Kidney epithelial cell (primary cell): ENCODE results near the gene PIAS1. TPM values are rescaled to one million over a fixed set of nuclear protein-coding genes. Genes with fewer than 3 reads are reported as not detected.
"Not testable (repeated sequence)": the region's sequence is repeated elsewhere in the genome, so short reads cannot be mapped to it uniquely, and the experiment has no call there.

ENCODE experiments used
- DNase-seq: peaks from one replicate; pipeline ENCODE4 v3.0.0-alpha.2; 2010; ENCODE audit warnings: low read depth
- H3K27me3 ChIP-seq: 2 replicates; pipeline ENCODE4 v1.6.0; 2011; ENCODE audit warnings: low read length; ENCODE audit not compliant: control insufficient read depth, insufficient read depth
- H3K36me3 ChIP-seq: 2 replicates; pipeline ENCODE4 v1.5.1; 2011; ENCODE audit warnings: low read length; ENCODE audit not compliant: control insufficient read depth, insufficient read depth
- H3K4me3 ChIP-seq: 2 replicates; pipeline ENCODE4 v1.5.1; 2011; ENCODE audit warnings: low read depth, mild to moderate bottlenecking, control low read depth, low read length
- CTCF ChIP-seq: IDR thresholded peaks from 2 replicates; pipeline ENCODE4 v1.5.1; 2011; ENCODE audit warnings: mild to moderate bottlenecking, moderate library complexity, low read length, control low read depth, inconsistent platforms; ENCODE audit not compliant: insufficient read depth, poor library complexity, severe bottlenecking
- total RNA-seq: library from RNA; depleted of rRNA; stranded (reverse); fragments of >200 nt; gene quantifications from 2 replicates; pipeline ENCODE4 v1.2.3, GENCODE V29; 2015

The PIAS1 gene
- total RNA-seq, 1 donor from 2014 or later, result 8.6 TPM

DNA sequence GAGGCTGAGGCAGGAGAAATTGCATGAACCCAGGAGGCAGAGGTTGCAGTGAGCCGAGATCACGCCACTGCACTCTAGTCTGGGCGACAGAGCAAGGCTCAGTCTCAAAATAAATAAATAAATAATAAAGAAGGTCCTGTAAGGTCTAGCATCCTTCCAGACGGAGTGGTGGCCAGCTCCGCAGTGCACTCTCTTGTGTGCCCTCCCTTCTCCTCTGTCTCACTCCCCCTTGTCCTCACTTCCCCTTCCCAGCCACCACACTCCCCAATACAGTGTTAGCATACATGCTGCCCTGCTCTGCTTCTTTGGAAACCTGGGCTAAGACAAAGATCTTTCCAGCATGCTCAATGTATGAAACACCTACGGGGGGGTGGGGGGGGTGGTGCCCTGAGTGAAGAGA, 178.8 kb downstream of the PIAS1 start:
- H3K36me3 ChIP-seq, result no peaks in the 10 kb centered on the region
- TF ChIP-seq CTCF, result no peak
- no peak overlapping the region for H3K4me3 ChIP-seq
- H3K27me3 ChIP-seq, result no peaks in the 10 kb centered on the region
- DNase-seq, result no peak

- Histone ChIP-seq H3K4me3 (no peak overlapping the region), H3K36me3 (no peaks in the 10 kb centered on the region), H3K27me3 (no peaks in the 10 kb centered on the region)
- no peak for TF ChIP-seq CTCF
- DNase-seq, result no peak
These were observed 179.9 kb downstream of the PIAS1 start for GRCh38 chr15:68234060-68234459.

- not testable (repeated sequence) for DNase-seq, H3K4me3 ChIP-seq, H3K36me3 ChIP-seq, H3K27me3 ChIP-seq
These were observed 180.4 kb downstream of the PIAS1 start for GRCh38 chr15:68234520-68234919.

GRCh38 chr15:68235022-68235421, 180.9 kb downstream of the PIAS1 start:
- no peak for DNase-seq
- no peak for TF ChIP-seq CTCF
- no peaks in the 10 kb centered on the region for H3K36me3 ChIP-seq
- H3K27me3 ChIP-seq, result no peaks in the 10 kb centered on the region
- no peak overlapping the region for H3K4me3 ChIP-seq

DNA sequence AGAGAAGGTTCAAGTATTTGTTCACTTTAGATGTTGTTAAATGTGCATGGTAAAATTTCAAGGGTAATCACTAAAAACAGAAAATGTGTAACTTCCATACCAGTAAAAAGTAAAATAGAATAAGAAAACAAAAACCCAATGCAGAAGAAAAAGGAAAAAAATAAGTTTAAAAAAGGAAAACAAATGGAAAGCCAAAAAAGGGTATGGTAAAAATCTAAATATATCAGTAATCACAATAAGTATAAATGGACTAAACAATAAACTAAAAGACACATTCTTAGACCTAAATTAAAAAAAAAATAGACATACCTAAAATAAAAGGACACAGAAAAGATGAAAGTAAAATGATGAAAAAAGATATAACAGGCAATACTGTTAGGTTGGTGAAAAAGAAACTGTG, 184.9 kb downstream of the PIAS1 start:
- no peak for DNase-seq
- Histone ChIP-seq H3K36me3 (no peaks in the 10 kb centered on the region), H3K4me3 (no peak overlapping the region), H3K27me3 (no peaks in the 10 kb centered on the region)
- no peak for TF ChIP-seq CTCF

DNA sequence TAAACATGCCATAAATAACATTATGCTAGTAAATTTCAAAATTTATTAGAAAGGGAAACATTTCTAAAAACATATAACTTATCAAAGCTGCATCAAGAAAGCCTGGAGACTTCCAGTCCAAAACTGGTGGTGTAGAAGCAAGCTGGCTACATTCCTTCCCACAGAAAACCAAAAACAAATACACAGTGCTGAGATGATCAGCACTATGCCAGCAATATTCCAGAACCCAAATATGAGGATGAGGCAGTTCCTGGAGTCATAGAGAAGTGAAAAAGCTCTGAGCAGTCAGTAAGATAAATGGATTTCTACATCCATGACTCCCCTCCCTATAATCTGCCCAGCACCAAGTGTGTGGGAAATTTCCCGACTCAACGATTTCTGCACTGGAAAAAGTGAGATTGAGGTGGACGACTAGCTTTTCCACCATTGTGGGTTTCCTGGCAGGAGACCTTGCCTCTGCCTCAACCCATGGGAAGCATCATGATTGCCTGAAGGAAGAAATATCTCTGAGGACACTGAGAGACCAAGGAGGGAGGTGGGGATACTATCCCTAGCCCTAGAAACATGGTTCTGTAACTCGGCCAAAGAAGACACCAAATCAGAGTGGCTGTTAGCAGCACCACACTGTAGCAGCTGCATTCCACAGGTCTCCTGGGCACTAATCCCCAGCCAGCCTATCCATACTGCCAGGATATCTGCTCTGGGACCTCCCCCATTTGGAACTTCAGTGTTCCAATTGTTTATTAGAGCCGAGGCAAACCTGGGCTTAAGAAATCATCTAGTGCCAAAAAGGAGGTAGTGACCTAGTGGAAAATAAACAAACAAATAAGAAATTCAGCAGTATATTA, 187.2 kb downstream of the PIAS1 start:
- no peak overlapping the region for H3K4me3 ChIP-seq
- H3K27me3 ChIP-seq, result no peaks in the 10 kb centered on the region
- no peak for TF ChIP-seq CTCF
- H3K36me3 ChIP-seq, result no peaks in the 10 kb centered on the region
- DNase-seq, result no peak

Other genes with a start within 250 kb of the PIAS1 start
- gene SKOR1, start 228.8 kb upstream of the PIAS1 start, total RNA-seq, result not detected in 2 replicates
- gene RNU6-1, start 214.3 kb upstream of the PIAS1 start, total RNA-seq, result not detected in 2 replicates
- gene CALML4, start 151.0 kb downstream of the PIAS1 start, total RNA-seq, result 2.4 and 5.3 TPM in 2 replicates
- 29.0 and 31.4 TPM in 2 replicates for gene CLN6, start 175.4 kb downstream of the PIAS1 start, total RNA-seq
- 37.6 and 41.3 TPM in 2 replicates for gene FEM1B, start 223.4 kb downstream of the PIAS1 start, total RNA-seq